Suppressor macrophage treated with lipopolysaccharide for 1 hour (primary cell): ENCODE data around the gene ALG14.
"Not testable (repeated sequence)": the region's sequence is repeated elsewhere in the genome, so short reads cannot be mapped to it uniquely, and the experiment has no call there.

Experiments
- DNase-seq, 3 donors: peaks; one replicate each; pipeline ENCODE4 v3.0.0-alpha.2; 2020 to 2022

The ALG14 gene

DNA sequence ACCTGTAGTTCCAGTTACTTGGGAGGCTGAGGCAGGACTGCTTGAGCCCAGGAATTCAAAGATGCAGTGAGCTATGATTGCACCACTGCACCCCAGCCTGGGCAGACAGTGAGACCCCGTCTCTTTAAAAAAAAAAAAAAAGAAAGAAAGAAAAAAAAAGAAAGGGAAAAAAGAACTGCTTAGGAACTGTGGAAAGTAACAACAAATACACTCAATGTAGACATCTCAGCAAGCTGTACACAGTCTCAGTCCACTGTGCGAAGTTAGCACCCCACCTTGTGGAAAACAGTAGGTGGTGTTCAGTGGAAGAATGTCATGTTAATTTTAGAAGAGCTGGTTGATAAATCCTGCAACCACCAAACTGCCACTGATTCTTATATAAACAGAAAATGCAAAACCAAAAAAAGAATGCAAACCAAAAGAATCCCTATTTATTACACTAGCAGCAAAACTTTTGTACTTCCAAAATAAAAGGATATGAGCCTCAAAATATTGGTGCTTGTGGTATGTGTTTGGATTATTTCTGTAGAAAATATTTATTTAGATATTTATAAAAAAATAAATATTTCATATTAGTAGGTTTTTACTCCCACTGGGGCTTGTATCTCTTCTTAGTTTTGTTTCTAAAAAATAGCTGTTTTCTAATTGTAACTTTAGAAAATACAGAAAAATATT is 31.1 kb downstream of the ALG14 start:
- peak in 1 of 3 donors; percentile 5 for DNase-seq

DNA sequence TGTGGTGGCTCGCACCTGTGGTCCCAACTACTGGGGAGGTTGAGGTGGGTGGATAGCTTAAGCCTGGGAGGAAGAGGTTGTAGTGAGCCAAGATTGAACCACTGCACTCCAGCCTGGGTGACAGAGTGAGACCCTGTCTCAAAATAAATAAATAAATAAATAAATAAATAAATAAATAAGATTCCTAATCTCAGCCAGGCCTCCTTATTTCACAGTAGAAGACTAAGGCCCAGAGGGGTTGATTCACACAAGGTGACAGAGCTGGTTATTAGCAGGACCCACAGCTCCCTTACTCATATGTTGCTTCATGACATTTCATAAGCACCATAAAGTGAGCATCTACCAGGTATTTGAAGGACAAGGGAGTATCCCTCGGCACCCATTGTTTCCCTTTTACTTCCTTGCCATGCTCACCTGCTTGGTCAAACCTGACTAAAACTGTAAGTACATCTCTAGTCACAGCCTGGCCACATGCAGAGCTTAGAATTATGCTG is 32.7 kb downstream of the ALG14 start:
- no peak for DNase-seq

DNA sequence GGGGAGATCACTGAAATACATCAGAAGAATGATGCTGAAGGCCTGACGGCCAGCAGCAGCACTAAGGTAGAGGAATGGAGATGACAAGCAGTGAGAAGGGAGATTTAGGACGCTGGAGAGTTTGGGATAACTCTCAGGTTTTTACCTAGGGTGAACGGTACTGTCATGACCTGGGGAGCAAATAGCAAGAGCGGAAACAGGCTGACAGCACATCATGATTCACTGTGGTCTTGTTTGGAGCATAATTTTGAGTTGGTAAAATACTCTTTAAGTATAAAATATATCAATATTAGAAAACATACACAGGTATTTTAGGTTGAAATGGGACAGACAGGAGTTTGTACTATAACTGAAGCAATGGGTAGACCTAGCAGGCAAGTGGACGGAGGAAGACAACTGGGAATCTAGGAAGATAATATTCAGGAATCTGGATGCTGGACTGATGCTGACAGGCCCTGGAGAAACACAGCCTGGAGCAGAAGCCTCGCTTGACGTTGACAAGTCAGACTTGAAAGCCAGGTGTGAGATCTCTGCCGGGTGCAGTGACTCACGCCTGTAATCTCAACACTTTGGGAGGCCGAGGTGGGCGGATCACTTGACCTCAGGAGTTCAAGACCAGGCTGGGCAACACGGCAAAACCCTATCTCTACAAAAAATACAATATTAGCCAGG is 33.3 kb downstream of the ALG14 start:
- DNase-seq: no peak

DNA sequence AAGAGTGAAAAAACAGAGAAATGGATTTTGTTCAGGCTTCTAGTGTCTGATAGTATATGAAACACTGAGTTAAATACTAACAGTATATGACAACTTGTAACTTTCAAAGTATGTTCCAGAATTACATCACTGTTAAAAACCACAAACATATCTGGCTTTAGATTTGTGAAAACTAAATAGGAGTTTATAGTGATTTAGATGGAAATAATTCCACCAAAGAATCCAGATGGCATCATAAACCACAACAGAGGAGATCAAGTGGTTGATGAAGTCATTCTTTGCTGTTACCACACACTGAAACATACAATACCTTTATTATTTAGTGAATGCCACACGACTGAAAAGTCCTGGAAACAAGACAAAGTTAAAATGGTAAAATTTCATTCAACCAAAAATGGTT is 37.2 kb downstream of the ALG14 start:
- peak in 1 of 3 donors; percentile 20 for DNase-seq

DNA sequence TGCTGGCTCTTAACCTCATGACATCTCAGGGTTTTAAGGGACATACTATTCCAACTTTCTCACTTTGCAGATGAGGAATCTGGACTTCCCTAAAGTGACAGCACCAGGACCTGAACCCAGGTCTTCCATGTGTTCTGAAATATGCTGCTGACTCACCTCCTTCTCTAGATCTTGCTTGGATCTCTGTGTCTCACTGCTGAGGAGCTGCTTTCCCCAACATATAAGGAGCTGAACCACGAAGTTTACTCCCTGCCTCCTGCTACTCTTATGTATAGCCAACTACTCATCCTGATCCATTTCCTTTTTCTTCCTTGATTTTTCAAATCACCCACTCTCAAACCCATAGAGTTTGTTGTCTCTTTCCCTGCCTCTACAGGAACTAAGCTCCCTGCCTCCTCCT is 38.2 kb downstream of the ALG14 start:
- DNase-seq: no peak

DNA sequence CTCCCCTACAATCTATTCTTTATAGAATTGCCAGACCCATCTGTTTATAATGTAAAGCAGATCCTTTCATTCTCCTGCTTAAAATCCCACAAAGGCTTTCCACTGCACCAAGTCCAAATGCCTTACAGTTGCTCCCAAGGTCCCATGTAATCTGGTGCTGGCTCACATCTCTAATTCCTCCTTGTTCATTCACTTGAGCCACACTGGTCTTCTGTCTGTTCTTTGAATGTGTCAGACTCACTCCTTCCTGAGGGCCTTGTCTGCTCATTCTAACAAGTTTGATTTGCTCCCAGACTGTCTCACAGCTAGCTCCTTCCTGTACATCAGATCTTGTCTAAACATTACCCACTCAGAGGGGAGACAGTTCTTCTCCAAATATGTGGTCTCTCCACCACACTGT is 38.9 kb downstream of the ALG14 start:
- DNase-seq: no peak

DNA sequence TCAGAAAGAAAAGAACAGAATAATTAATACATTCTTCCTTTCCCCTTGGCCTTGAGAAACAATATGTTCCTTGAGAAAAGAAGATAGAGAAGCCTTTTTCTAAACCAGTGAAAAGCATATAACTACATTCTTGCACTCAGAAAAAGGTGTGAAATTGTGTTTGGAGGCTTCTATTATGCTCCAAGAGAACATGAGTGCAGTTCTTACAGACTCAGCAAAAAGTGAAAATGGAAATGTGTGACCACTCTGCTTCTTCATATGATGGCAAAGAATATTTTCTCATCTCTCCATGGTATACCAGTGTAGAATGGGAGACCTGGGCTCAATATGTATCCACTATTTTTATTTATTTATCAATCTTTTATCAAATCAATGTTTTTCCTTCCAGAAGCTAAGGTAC is 43.2 kb downstream of the ALG14 start:
- DNase-seq: no peak

DNA sequence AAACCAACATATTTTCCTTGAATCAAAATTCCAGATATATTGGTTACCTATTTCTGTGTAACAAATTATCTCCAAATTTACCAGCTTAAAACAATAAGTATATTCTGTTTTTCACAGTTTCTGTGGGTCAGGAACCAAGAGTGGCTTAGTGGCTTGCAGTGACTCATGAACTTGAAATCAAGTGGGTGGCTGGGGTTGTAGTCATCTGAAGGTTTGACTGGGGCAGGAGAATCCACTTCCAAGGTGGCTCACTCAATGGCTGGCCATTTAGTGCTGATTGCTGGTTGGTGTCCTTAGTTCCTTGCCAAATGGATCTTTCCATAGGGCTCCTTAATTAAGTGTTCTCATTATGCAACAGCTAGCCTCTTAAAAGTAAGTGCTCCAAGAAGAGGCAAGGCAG is 43.8 kb downstream of the ALG14 start:
- no peak for DNase-seq

DNA sequence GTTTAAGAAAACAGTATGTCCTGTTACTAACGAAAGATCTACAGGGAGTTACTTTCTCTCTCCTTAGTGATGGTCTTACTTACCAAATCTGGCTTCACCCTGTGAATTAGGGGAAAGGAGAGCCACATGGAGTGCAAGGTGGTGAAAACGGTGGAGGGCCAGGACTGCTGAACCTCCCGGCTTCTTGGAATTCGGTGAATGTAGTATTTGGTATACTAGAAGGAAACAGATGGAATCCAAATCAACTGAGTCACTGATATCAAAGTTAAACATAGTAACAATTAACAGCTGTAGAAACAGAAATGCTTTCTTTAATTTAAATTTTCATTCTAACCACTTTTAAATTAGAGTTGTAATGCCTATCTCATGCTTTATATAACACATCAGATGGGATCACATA is 45.7 kb downstream of the ALG14 start:
- no peak for DNase-seq

DNA sequence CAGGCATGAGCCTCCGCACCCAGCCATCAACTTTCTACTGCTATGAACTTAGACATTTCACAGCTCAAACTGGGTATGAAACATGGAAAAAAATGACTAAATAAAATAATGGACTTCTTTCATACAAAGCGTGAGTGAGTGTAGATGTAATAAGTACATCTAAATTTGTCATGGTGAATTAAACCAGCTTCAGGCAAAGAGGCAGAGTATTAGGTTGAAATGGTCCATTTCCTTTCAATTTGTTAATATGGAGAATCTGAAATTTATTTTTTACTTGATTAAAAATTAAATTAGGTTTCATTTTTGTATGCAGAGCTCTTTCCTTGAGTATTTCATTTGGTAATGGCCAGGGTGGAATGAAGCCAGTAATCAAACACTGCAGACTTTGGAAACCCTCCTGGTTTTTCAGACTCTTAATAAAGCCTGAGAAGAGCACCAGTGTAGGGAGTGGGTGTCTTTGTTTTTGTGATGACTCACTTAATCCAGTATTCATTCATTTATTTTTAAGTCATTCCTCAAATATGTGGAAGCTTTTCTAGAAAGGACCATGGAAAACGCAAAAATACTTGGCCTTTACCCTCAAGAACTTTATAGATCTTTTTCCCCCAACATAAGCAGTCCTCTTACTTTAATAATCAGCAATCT is 49.2 kb downstream of the ALG14 start:
- no peak for DNase-seq

DNA sequence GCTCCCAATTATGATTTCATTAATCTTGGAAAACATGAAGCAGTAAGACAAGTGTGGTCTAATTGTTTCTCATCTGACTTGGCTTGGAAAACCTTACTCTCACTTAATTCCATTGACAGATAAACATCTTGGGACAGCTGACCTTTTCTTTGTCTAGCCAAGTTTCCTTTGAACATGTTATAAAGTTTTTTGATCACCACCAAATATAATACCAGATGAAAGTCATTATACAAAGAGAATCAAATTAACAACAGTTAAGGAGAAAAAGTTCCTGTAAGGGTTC is 50.2 kb downstream of the ALG14 start:
- no peak for DNase-seq

DNA sequence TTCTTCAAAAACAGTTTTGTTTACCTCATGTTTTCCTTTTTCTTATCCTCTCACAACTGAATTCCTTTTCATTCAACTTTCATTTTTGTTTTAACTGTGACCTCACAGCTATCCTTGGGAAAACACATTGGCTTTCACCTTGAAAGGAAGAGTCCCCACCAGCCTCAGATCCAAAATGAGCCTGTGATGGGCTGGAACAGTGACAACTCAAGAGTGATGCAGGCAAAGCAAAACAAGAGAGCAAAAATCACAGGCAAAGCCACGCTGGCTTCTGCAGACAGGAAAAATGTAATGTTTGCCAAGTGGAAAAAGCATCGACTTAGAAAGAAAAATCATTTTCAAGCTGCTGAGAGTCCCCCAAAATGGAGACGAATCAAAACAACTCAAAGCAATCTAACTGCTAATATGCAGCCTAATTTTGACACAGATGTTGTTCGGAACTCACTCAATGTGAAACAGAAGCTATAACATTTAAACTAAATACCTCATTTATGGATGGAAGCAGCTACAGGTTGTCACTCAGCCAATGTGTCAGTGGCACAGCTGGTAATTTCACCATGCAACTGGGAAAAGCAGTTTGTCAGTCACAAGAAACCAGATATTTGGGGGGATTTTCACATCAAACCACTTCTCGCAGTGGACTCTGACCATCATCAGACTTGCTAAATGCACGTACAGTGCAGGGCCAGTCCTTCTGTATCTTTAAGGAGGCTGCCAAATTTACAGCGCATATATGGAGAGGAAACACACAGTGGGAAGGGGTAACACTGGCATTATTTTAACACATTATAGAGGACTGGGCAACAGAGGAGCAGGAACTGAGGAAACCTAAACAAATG is 50.7 kb downstream of the ALG14 start:
- no peak for DNase-seq

DNA sequence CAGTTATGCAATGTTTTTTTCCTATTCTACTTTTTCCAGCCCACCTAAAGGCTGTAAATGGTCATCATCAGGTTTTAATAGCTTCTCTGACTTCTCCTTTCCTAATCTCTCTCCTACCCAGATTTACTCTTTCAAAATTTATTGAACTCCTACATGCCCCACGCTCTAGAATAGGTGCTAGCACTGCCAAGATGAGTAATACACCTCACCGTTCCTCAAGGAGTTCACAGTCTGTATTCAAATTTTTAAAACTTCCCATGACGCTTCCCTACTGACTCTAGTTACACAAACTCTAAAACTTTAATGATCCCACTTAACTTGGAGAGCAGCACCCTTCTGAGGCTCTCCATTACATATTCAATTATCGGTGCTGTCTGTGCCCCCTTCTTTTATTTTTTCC is 51.6 kb downstream of the ALG14 start:
- no peak for DNase-seq

DNA sequence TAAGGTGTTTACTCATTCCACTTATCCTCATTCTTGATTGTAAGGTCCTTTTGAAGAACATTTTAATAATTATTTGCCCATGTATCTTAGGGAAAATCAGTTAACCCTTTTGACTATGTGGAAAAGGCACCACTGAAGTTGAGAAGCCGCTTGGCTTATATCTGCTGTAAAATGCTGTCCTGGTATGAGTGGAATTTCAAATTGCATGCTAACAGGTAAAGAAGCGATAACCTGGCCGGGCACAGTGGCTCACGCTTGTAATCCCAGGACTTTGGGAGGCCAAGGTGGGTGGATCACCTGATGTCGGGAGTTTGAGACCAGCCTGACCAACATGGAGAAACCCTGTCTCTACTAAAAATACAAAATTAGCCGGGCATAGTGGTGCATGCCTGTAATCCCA is 53.3 kb downstream of the ALG14 start:
- not testable (repeated sequence) for DNase-seq

DNA sequence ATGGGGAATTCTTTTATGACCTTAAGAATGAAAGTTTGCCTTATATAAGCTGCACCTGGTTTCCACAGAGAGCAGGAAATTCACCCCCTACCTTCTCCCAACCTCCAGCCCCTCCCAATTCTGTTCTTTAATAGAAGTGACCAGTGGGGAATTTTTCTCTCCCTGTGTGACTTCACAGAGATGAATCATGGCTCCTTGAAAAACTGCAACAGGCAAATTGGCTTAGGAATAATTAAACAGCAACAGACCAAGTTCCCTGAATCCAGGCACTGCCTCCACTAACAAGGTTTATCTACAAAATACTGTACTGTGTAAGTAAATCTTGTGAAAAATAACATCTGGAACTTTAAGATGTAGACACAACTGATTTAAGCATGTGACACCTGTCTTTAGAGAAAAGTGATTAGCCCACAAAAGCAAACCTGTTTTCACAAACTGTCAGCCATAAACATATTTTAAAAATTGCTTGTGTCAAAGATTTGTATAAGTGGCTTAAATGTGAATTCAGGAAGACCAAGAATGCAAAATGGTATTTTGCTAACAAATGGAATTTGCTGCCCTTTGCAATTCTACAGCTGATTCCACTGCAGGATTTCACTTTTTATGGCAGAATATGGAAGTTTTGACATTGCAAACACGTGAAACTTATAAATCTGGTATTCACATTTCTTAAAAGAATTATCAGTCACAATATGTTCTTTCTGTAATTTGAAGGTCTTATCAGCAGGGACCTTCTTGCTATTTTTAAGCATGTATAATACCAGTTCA is 54.0 kb downstream of the ALG14 start:
- peak; percentile 18 to 37 (median 29) for DNase-seq

DNA sequence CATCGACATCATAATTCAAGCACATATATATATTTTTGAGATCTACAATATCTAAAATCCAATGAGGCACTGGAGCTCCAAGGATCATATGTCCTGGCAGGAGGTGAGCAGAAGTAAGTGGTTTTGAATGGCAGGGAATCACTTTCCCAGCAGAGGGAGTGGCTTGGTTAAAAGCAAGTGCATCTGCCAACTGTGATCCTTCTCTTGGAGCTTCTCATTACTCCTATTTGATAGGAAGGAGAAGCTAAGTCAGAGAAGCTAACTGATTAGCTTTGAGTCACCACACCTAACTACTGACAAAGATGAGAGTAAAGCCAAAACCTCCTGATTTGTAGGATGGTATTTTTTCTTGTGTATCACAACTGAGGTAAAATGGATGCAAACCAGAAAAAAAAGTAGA is 55.0 kb downstream of the ALG14 start:
- no peak for DNase-seq

DNA sequence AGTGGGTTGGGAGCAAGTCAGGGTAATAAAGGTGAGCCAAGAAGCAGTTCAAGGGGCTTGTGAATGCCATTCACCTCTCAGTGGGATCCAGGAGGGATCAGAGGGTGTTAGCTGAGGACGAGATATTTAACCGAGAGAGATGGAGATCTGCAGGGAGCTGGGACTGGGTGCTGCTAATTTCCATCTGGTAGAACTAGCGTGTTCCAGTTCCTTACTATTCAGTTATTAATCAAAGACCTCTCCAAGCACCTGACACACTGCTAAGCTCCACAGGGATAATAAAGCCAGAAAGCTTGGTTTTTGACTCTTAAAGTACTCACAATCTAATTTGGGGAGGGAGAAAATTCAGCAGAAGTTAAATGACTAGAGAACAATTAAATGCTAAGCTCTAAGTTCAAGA is 57.7 kb downstream of the ALG14 start:
- no peak for DNase-seq

DNA sequence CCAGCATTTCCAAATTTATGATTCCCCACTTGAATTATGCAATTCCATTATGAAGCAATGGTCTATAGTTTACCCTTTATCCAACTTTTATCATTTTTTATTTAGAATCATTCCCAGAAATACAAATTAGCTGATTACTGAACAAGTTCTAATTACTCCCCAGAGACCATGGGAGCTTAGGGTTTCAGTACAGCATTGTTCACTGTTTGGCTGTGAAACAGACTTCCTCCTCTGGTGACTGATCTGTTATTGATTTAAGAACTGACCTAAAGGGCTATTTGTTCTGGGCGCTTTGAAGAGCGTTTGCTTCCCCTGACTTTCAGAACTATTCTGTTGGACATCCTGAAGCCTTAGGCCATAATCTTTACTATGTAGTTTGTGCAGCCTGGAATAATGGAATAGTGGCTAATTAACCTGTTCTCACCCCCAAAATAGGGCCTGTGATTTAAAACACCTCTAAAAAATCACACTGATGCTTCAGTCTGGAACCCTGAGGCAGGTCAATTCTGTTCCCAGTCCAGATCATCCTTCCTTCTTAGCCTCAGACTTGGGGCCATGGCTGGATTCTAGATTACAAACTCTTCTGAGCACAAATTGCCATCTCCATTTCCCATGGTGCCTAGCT is 58.7 kb downstream of the ALG14 start:
- peak in 1 of 3 donors; percentile 19 for DNase-seq

DNA sequence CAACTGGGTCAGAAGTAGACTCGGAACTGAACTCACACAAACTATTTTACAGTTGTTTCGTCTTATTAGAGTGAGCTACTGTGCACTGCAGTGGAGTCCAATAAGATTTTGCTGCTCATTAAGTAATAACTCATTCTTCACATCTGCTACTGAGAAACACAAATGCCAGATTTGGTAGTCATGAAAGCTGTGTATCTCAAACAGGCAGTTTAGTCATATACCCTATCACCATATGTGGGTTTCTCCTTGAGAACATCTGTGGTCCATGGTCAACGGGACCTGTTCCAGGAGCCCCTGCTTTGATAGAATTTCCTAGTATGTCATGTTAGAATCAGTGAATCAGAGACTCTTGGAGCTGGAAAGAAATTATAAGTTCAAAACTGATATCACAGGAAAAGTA is 60.4 kb downstream of the ALG14 start:
- DNase-seq: no peak

DNA sequence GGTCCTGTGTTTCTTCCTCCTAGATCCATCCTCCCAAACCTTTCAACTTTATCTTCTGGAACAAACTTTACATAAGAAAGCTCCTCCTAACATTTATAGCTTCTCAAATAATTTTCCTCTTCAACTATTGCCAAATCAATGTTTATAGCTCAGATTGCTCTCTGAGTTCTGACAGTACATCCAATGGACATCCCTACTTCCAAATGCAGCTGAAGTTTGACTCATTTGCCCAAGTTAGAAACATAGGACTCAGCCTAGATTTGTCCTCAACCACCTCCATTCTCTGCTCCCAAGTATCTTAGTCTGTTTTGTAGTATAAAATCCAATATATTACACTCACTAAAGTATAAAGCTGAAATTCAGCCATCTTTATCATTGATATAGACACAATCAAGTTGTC is 62.6 kb downstream of the ALG14 start:
- DNase-seq: no peak

DNA sequence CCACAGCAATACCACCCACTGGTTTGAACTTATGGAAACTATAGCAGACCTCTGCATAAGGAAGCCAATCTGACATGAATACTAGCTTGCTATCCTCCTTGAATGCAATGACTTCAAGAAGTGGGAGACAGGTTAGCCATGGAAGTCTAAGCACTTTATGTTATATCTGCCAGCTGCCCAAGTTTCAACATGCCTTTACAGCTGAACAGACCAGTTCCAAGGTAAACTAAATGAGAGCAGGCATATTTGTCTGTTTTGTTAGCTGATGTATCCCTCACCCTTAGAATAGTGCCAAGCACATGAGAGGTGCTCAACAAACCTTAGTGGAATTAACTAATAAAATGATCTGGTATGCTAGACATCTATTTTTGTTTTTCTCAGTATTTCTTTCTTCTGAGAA is 65.1 kb downstream of the ALG14 start:
- no peak for DNase-seq

DNA sequence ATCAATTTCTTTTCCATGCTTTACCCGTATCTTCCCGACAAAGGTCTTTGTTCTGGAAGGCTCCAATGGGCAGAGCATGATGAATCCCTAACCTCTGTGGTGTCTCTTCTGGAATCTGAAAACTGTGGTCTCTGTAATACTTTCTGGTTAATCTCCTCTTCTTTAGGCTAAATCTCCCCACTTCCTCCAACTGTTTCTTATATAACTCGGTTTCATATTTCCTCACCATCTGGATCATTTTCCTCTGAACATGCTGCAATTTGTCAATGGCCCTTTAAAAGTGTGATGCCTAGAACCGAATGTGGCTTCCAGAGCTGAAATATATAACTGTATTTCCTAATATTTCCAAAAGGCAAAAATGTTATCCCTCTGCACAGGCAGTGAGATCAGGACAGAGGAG is 66.1 kb downstream of the ALG14 start:
- DNase-seq: no peak
